RPMI7951 (cell line): Measurements from ENCODE around the gene WDR18. TPM values are rescaled to one million over a fixed set of nuclear protein-coding genes. Genes with fewer than 3 reads are reported as not detected.

ENCODE experiments used
- DNase-seq: peaks from one replicate; pipeline ENCODE4 v3.0.0-alpha.2; 2012; ENCODE audit warnings: low read depth
- total RNA-seq: library from RNA; depleted of rRNA; stranded (reverse); fragments of >200 nt; shearing (Covaris generic); gene quantifications from 2 replicates; pipeline ENCODE4 v1.2.3, GENCODE V29; 2014

Gene WDR18
- total RNA-seq, 1 experiment from 2014 or later = 47.7 TPM

DNA sequence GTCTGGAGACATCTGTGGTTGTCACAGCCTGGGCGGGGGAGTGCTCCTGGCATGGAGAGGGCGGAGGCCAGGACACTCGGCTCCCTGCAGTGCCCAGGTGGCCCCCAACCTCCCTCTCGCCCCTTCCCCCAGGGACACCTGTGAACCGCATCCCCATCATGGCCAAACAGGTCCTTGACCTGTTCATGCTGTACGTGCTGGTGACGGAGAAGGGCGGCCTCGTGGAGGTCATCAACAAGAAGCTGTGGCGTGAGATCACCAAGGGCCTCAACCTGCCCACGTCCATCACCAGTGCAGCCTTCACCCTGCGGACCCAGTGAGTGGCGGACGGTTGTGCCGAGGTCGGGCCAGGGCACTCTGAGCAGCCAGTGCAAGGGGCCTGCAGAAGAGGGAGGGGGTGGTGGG, 20.0 kb upstream of the WDR18 start:
- no peak for DNase-seq

DNA sequence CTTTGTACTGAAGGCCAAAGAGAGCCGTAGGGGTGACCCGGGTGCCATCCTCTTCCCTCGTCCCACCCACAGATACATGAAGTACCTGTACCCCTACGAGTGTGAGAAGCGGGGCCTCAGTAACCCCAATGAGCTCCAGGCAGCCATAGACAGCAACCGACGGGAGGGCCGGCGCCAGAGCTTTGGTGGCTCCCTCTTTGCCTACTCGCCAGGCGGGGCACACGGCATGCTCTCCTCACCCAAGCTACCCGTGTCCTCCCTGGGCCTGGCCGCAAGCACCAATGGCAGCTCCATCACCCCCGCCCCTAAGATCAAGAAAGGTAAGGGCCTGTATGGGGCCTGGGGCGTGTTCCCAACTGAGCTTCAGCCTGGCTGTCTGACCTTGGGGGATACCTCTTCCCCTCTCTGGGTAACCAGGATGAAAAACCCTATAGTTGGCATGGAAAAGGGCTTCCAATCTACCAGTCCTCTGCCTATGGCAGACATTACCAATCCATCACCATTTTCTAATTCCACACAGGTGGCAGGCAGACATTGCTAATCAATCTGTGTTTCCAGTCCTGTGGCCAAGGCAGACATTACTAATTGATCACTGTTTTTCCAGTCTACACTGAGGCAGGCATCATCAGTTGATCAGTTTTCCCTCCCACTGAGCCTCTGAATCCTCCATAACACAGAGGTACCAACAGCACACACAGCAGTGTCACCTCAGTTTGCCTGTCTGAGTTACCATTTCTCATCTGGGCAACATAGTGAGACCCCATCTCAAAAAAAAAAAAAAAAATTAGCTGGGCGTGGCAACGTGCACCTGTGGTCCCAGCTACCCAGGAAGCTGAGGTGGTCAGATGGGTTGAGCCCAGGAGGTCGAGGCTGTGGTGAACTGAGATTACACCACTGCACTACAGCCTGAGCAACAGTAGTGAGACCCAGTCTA, 19.1 kb upstream of the WDR18 start:
- peak; percentile 34 for DNase-seq

DNA sequence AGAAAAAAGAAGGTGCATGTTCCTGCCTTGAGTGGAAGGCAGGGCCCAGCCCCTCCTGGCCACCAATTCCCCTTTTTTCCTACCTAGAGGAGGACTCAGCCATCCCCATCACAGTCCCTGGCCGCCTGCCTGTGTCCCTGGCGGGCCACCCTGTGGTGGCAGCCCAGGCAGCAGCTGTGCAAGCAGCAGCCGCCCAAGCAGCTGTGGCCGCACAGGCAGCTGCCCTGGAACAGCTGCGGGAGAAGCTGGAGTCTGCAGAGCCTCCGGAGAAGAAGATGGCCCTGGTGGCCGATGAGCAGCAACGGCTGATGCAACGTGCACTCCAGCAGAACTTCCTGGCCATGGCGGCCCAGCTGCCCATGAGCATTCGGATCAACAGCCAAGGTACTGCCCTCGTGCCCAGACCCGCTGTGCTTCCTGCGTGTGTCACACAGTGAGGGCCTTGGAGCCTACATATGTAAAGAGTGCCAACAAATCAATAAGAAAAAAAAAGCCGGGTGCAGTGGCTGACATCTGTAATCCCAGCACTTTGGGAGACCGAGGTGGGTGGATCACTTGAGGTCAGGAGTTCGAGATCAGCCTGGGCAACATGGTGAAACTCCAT, 17.6 kb upstream of the WDR18 start:
- DNase-seq = no peak

GRCh38 chr19:970695-971094, 13.4 kb upstream of the WDR18 start:
- no peak for DNase-seq

DNA sequence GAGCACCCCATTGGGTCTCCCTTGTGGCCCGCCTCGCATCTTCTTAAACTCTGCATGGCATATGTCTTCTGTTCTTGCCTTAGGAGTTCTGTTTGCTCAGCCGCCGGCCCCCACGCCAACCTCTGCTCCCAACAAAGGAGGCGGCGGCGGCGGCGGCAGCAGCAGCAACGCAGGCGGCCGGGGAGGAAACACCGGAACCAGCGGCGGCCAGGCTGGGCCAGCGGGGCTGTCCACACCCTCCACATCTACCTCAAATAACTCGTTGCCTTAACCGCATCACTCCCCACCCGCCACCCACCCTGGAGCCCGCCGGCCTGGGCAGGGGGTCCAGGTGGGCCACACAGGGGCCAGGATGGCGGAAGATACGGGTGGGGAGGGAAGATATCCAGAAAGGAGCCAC, 12.3 kb upstream of the WDR18 start:
- DNase-seq = no peak

- no peak for DNase-seq
These were observed 11.9 kb upstream of the WDR18 start for GRCh38 chr19:972281-972680.

GRCh38 chr19:973726-974563, 10.2 kb upstream of the WDR18 start:
- DNase-seq = no peak

DNA sequence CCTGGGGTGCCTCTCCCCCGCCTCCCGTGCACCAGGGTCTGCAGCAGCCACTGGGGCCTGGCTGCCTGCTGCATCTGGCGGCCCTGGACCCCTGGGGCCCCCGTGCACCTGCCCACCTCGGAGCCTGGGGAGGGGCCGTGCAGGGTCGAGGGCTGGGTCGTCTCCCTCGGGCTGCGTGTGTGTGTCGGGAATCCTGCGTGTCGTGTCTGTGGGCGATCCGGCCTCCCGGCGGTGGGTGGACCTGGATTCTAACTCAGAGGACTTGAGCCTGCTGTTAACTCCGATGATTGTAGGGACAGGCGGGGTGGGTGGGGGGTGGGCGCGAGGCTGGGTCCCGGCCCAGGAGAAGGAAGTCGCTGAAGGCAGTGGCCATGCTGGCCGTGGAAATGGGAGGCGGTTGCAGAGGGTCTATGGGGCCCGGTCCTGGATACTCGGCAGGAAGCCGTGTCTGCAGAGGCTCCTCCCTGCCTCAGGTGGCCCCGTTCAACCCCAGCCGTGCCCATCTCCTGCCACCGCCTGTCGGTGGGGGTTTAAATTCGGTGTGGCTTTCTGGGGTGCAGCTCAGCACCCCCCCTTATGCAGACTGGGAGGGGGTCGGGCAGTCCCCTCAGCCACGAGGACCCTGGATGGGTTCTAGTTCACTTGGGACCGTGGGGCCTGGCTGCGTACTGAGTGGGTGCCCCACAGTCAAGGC, 9.4 kb upstream of the WDR18 start:
- DNase-seq = no peak

DNA sequence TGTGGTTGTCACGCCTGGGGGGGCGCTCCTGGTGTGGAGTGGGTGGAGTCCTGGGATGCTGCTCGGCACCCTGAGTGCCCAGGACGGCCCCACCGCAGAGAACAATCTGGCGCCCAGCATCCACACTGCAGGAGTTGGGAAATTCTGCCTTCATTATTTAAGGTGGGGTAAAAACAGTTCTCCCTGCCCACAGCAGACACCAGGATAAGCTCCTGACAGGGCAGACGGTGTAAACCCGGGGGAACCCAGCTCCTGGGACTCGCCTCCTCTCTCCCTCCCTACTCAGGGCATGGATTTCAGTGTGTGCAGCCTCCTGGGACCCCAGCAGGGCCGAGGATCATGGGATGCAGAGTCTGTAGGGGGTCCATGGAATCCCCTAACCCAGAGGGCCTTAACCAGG, 7.7 kb upstream of the WDR18 start:
- DNase-seq = no peak

DNA sequence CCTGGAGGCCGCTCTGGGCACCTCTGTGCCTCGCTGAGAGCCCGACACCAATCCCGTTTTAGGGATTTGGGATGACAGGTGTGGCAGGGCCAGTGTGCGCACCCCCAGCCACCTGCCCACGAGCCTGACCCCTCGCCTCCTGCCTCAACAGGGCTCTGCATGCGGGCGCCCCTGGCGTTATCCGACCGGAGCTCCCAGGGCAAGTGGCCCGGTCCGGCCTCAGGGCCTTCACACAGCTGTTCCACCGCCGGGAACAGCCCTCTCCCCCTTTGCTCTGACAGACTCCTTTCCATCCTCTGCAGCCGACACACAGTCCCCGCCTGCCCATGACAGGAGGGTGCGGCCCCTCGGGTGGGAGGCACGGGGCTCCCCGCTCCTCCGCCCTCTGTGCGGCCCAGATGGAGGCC, 7.1 kb upstream of the WDR18 start:
- no peak for DNase-seq

DNA sequence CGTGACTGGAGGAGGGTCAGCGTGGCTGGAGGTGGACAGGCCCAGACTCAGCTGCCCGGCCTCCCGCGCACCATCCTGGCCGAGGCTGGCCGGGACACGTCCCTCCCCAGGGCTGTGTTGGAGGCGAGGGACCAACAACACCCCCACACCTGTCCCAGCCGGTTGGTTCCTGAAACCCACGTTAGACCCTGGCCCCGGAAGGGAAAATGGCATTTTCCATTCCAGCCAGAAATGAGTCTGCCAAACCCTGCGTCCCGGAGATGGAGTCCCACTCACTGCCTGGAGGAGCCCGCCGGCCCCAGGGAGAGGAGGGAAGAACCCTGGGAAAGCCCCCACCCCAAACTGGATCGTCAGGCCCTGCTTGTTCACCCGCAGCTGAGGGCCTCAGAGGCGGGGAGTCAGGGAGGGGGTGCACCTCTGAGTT, 4.8 kb upstream of the WDR18 start:
- no peak for DNase-seq

- no peak for DNase-seq
These were observed 3.8 kb upstream of the WDR18 start for GRCh38 chr19:980133-980998.

DNA sequence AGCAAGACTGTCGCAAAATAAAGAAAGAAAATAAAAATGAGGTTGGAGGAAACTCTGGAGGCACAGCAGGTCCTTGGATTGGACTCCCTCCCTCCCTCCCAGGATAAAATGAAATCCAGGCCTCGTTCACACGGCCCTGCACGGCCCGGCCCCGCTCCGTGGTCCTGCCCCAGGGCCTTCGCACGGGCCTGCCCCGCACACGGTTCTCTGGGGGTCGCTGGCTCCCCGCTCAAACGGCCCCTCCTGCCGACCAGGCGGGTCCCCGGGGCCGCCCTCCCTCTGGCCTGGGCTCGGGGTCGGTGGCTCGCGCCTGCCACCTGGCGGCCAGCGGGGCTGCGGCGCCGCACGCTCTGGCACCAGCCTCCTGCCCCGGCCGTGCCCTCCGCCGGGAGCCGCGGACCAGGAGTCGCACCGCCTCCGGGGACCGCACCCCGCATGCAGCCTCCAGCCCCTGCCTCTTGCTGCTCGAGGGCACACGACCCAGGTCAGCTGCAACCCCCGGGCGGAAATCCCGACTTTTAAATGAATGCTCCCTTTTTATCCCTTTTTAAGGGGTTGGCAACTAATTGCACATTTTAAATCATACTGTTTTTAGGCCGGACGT, 1.5 kb upstream of the WDR18 start:
- peak; percentile 60 for DNase-seq

- no peak for DNase-seq
These were observed 1.9 kb downstream of the WDR18 start for GRCh38 chr19:986083-986482.

- DNase-seq = no peak
These were observed 3.9 kb downstream of the WDR18 start for GRCh38 chr19:988081-988480.

GRCh38 chr19:988510-988909, 4.4 kb downstream of the WDR18 start:
- no peak for DNase-seq

DNA sequence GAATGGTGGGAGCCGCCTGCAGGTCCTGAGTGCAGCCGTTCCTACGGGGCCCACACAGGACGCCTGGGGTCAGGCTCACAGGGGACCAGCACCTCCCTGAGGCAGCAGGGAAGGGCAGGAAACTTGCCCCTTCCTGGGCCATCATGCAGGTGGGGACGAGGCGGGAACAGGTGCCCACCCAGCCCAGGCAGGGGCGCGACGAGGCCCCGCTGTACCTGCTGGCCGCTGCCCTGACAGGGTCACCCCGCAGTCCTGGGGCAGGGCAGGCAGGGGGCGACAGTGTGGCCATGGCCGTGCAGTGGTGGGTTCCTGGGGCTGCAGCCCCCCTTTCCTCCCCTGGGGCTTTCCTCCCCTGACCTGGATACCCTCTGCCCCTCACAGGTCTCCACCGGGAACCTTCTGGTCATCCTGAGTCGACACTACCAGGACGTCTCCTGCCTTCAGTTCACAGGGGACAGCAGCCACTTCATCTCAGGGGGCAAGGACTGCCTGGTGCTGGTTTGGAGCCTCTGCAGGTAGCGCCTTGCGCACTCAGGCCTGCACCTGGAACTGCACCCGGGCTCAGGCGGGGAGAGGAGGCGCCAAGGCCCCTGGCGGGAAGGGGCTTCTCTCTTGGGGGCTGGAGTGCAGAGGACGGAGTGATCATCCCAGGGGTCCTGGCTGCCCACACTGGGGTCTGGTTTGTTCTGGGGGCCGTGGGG, 5.4 kb downstream of the WDR18 start:
- DNase-seq = no peak

- no peak for DNase-seq
These were observed 6.0 kb downstream of the WDR18 start for GRCh38 chr19:990119-990571.

DNA sequence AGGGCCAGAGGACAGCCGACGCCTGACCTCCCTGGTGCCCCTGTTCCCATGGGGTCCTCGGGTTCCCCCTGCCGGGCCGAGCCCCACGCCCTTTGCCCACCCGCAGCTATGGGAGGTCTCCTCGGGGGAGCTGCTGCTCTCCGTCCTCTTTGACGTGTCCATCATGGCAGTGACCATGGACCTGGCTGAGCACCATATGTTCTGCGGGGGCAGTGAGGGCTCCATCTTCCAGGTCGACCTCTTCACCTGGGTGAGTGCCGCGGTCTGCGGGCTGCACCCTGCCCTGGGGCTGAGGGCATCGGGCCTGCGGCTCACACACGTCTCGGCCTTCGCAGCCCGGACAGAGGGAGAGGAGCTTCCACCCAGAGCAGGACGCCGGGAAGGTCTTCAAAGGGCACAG, 6.6 kb downstream of the WDR18 start:
- DNase-seq = no peak
